DMS153 (cell line): ENCODE data around the gene PFN1.
"Not testable (repeated sequence)": the region's sequence is repeated elsewhere in the genome, so short reads cannot be mapped to it uniquely, and the experiment has no call there.

Source experiments
- DNase-seq: peaks from one replicate; lab custom pipeline; 2025; lab: John Stamatoyannopoulos, UW

Gene PFN1

GRCh38 chr17:4921320-4921719, 27.0 kb downstream of the PFN1 start:
- DNase-seq: no peak

- no peak for DNase-seq
These were observed 27.8 kb downstream of the PFN1 start for GRCh38 chr17:4920351-4921048.

- no peak for DNase-seq
These were observed 28.8 kb downstream of the PFN1 start for GRCh38 chr17:4919511-4920047.

GRCh38 chr17:4914551-4914950, 33.8 kb downstream of the PFN1 start:
- DNase-seq: not testable (repeated sequence)

GRCh38 chr17:4913994-4914393, 34.3 kb downstream of the PFN1 start:
- DNase-seq: no peak

GRCh38 chr17:4908711-4909496, 39.4 kb downstream of the PFN1 start:
- peak; percentile 73 for DNase-seq

- DNase-seq: no peak
These were observed 40.0 kb downstream of the PFN1 start for GRCh38 chr17:4908301-4908700.

GRCh38 chr17:4906642-4907041, 41.7 kb downstream of the PFN1 start:
- DNase-seq: not testable (repeated sequence)

- no peak for DNase-seq
These were observed 45.1 kb downstream of the PFN1 start, which contains the start of gene CHRNE for GRCh38 chr17:4903051-4903818. CHRNE (minus strand) TSS chr17:4903098; CDS start chr17:4903063, 35 bp downstream.

GRCh38 chr17:4902540-4902939, 45.8 kb downstream of the PFN1 start:
- no peak for DNase-seq

GRCh38 chr17:4901648-4902344, 46.5 kb downstream of the PFN1 start:
- DNase-seq: no peak

GRCh38 chr17:4901108-4901647, 47.2 kb downstream of the PFN1 start:
- DNase-seq: no peak

- DNase-seq: no peak
These were observed 47.9 kb downstream of the PFN1 start for GRCh38 chr17:4900231-4901107.

- DNase-seq: no peak
These were observed 48.7 kb downstream of the PFN1 start, which contains the start of gene C17orf107 for GRCh38 chr17:4899341-4900230. C17orf107 (plus strand) TSS chr17:4899536; CDS start chr17:4899763, 227 bp downstream.

- no peak for DNase-seq
These were observed 49.4 kb downstream of the PFN1 start for GRCh38 chr17:4898927-4899326.

- DNase-seq: no peak
These were observed 50.0 kb downstream of the PFN1 start for GRCh38 chr17:4898351-4898750.

GRCh38 chr17:4897785-4898184, 50.5 kb downstream of the PFN1 start:
- no peak for DNase-seq

GRCh38 chr17:4897198-4897687, 51.1 kb downstream of the PFN1 start:
- no peak for DNase-seq
